Stimulated activated CD8-positive, alpha-beta memory T cell treated with anti-CD3 and anti-CD28 coated beads, Interleukin-12 subunit alpha, Interleukin-12 subunit beta, amount 100 ng/mL, for 24 hours (primary cell): ENCODE results near the gene EEF1AKMT3.

Source experiments
- DNase-seq: peaks from one replicate; pipeline ENCODE4 v3.0.0-alpha.2; 2020; ENCODE audit errors: extremely low read depth

Gene EEF1AKMT3

DNA sequence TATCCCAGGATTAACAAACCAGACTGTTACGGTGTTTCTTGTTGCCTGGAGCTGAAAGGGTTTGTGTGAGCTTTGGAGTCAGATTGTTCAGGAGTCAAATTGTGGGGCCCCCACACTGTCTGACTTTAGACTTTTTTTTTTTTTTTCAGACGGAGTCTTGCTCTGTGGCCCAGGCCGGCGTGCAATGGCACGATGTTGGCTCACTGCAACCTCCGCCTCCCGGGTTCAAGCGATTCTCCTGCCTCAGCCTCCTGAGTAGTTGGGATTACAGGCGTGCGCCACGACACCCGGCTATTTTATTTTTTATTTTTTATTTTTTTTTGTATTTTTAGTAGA, 11.0 kb downstream of the EEF1AKMT3 start:
- DNase-seq, result no peak

GRCh38 chr12:57783861-57784260, 11.4 kb downstream of the EEF1AKMT3 start:
- DNase-seq, result no peak

- no peak for DNase-seq
Measured at GRCh38 chr12:57793920-57794319, 21.5 kb downstream of the EEF1AKMT3 start.

DNA sequence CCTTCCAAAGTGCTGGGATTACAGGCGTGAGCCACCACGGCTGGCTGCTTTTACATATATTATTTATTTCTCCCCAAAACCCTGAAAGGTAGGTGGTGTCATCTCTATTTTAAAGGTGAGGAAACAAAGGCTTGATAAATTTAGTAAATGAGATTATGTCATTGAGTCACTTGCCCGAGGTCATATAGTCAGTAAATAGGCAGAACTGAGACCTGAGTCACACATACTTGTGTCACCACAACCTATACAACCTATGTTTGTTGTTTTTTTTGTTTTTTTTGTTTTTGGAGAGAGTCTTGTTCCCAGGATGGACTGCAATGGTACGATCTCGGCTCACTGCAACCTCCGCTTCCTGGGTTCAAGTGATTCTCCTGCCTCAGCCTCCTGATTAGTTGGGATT, 22.9 kb downstream of the EEF1AKMT3 start:
- DNase-seq, result no peak

DNA sequence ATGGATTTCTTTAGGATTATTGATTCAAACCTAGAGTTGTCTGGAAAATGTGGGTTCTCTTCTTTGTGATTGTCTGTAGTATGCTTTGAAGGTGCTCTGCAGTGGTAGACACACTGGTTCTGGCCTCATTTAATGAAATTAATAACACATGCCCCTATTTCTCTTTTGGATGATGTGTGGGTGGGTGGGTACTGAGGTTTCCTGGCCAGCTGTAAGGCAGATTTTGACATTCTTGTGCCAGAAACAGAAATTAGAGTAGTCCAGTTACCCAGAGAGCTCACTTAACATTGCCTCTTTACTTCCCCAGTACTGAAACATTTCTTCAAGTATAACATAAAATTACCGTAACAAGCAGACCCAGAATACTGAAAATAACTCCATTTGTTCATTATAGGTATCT, 24.6 kb downstream of the EEF1AKMT3 start:
- no peak for DNase-seq

GRCh38 chr12:57797933-57798332, 25.5 kb downstream of the EEF1AKMT3 start:
- DNase-seq, result no peak

DNA sequence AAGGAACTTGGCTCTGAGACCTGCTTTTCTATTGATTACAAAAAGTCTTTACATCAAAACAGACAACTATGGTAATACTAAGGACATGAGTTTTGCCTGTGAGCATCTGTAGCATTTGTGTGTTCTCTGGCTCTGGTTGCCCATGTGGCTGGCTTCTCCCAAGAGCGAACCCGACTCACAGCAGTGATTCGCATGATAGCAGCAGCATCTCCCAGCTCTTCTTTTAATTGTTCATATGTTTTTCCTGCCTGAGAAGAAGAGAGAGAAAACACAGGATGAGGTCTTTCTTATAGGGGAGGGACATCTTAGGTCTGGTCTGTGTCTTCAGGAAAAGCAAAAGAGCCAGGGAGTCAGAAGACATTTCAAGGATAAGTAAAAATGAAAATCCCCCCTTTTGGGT, 28.6 kb downstream of the EEF1AKMT3 start:
- DNase-seq, result no peak

DNA sequence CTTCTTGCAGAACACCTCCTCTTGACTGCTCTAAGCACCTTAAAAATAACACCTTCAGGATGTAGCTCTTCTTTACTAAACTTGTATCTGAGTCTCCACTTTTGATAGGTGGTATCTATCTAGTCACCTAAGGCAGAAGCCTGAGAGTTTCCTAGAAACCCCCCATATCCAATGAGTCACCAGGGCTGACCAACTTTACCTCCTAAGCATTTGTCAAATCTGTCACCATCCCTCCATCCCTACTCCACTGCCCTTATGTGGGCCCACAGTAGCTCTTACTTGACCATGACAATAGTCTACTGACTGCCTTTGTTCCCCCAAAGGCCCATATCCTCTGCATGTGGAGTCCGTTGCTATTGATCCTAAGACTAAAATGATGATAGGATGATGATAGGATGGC, 30.2 kb downstream of the EEF1AKMT3 start:
- no peak for DNase-seq

DNA sequence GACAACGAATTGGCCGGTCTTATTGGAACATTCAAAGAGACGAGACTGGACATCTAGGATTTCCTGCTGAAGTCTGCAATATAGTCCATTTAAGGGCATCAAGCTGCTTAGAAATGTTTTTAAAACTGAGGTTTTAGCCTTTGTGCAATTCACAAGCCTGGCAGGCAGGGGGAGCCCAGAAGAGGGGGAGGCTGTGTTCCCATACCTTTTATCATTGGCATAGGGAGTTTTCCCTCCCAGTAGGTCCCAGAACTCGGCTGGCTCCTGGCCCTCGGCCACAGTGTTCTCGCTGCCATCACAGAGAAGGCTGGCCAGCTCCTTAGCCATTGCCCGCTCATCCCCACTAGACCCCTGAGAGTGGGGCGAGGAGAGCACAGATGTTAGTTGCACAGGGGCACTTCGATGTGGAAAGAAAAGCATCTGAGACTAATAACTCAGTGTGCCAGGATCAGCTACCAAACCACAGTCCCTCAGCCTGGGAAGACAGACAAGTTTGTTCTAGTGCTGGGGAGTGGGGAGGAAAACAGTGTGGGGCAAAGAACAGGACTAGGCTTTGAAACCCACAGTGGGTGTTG, 31.0 kb downstream of the EEF1AKMT3 start:
- DNase-seq, result no peak

- no peak for DNase-seq
Measured at GRCh38 chr12:57806677-57807076, 34.3 kb downstream of the EEF1AKMT3 start.

GRCh38 chr12:57807285-57807684, 34.9 kb downstream of the EEF1AKMT3 start:
- DNase-seq, result no peak

DNA sequence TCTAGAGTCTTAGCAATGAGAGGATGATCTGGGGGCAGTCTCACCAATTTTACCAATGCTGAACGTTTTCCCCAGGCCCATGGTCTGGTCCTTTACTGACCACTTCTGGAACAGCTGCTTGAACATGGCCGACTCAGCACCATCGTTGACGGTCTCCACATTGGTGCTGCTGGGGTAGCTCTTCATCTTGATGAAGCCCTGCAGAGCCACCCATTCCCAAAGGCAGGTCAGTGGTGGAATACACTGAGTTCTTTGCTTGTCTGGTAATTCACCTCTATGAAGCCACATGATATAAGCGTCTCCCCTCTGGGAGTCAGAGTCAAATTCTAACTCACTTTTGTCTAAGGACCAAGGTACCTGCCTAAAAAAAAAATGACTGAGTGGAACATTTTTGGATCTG, 35.9 kb downstream of the EEF1AKMT3 start:
- DNase-seq, result no peak

GRCh38 chr12:57809425-57809824, 37.0 kb downstream of the EEF1AKMT3 start:
- DNase-seq, result no peak

- DNase-seq, result no peak
Measured at GRCh38 chr12:57810450-57810849, 38.0 kb downstream of the EEF1AKMT3 start.

- DNase-seq, result no peak
Measured at GRCh38 chr12:57811028-57811755, 38.8 kb downstream of the EEF1AKMT3 start.

- DNase-seq, result no peak
Measured at GRCh38 chr12:57813111-57813970, 40.9 kb downstream of the EEF1AKMT3 start.

- no peak for DNase-seq
Measured at GRCh38 chr12:57813971-57814772, 41.8 kb downstream of the EEF1AKMT3 start.

DNA sequence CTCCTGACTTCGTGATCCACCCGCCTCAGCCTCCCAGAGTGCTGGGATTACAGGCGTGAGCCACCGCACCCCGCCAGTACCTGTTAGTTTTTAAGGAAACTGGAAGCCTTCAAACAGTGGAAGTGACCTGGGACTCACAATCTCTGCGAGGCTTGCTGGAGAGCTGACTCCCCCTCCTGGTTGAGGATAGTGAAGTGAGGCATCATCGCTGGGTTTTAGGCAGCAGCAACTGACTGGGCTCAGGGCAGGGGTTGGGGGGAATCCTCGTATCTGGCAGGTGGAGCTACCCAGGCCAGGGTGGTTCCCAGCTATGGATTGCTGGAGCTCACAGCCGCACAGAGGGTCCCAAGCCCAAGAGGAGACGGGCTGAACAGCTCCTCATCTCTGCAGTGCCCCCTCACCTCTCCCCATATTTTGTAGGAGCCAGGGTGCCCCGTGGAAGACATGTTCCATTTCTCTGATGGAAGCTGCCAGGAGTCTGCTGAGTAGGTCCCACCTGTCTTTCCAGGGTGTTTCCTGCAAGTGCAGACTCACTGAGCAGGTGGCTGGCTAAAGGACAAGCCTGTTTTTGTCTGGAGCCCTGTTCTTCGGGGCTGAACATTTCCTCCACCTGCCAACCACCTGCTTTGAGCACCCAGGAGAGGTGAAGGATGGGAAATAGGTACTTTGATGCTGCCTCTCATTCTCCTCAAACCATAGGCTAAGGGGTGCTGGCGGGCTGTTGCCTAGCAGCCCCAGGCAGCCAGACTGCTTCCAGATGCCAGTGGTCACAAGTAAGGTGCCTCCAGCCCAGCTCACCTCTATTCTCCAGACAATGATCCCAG, 43.0 kb downstream of the EEF1AKMT3 start:
- no peak for DNase-seq

- DNase-seq, result no peak
Measured at GRCh38 chr12:57816001-57816854, 43.8 kb downstream of the EEF1AKMT3 start.

- no peak for DNase-seq
Measured at GRCh38 chr12:57816855-57817151, 44.4 kb downstream of the EEF1AKMT3 start.
